K562 (cell line): ENCODE measurements around the gene FTO. TPM values are rescaled to one million over a fixed set of nuclear protein-coding genes. Genes with fewer than 3 reads are reported as not detected.

Source experiments
- ATAC-seq: fragments of 200-7000 bp; cut with Tn5 transposase; 3 replicates; pipeline ENCODE4 v1.9.1; 2020; ENCODE audit warnings: moderate library complexity
- BruUV-seq: library from RNA; stranded (reverse); fragments of 400-500 nt; replicated peaks from 2 replicates; lab custom pipeline; 2021; lab: Mats Ljungman, UMichigan
- CTCF ChIA-PET: fragments of 300-600 bp; formaldehyde crosslinking; extraction: SDS; loops from one replicate; lab custom pipeline; 2021; ENCODE audit warnings: low intra/inter-chr PET ratio; lab: Yijun Ruan, JAX
- POLR2A ChIA-PET: fragments of 300-600, 350-650 bp; sonication (Branson Sonifier 250); formaldehyde crosslinking; extraction: SDS; loops from one replicate; lab custom pipeline; 2021; ENCODE audit warnings: antibody characterized with exemption, inconsistent platforms; lab: Yijun Ruan, JAX
- DNase-seq, 4 experiments: peaks; one replicate each; pipeline versions ENCODE4 v3.0.0 to v3.0.0-alpha.2; 2011 to 2018; ENCODE audit warnings: low spot score in 3 of 4, mixed read lengths in 3 of 4; ENCODE audit errors: extremely low read depth in 1 of 4
- FAIRE-seq: peaks from 2 replicates; lab custom pipeline; 2011; peaks lifted over from hg19 to GRCh38; lab: Jason Lieb, UNC
- H2AFZ ChIP-seq: 2 replicates; pipeline ENCODE4 v1.6.0; 2011; ENCODE audit warnings: low read depth, low read length, control low read depth, inconsistent platforms
- H3K27ac ChIP-seq: fragments of 200-600 bp; 3 replicates; pipeline ENCODE4 v1.8.0; 2011; ENCODE audit warnings: low read depth, mild to moderate bottlenecking, control low read depth, inconsistent platforms, low read length, moderate library complexity, mixed read lengths; ENCODE audit errors: extremely low read depth
- H3K27me3 ChIP-seq, 2 experiments: fragments of 300-600 bp in 1 of 2; 2 replicates in 1 of 2; 3 replicates in 1 of 2; pipeline versions ENCODE4 v1.6.0 to v1.8.0; 2011; ENCODE audit warnings: inconsistent platforms in 2 of 2, low read length in 2 of 2, mild to moderate bottlenecking in 1 of 2, mixed read lengths in 1 of 2, moderate library complexity in 1 of 2; ENCODE audit not compliant: control insufficient read depth in 2 of 2, insufficient read depth in 2 of 2
- H3K36me3 ChIP-seq: fragments of 300-600 bp; 3 replicates; pipeline ENCODE4 v1.8.0; 2011; ENCODE audit warnings: mild to moderate bottlenecking, low read length, inconsistent platforms; ENCODE audit not compliant: control insufficient read depth, insufficient read depth
- H3K4me1 ChIP-seq, 2 experiments: fragments of 200-600 bp in 1 of 2; replicated peaks in 1 of 2; 2 replicates in 1 of 2; 3 replicates in 1 of 2; pipeline versions ENCODE4 v1.5.1 to v1.8.0; 2011; ENCODE audit warnings: inconsistent platforms in 2 of 2, low read length in 2 of 2, mild to moderate bottlenecking in 1 of 2, mixed read lengths in 1 of 2, moderate library complexity in 1 of 2; ENCODE audit not compliant: control insufficient read depth in 2 of 2, insufficient read depth in 2 of 2
- H3K4me2 ChIP-seq: 2 replicates; pipeline ENCODE4 v1.6.1; 2011; ENCODE audit warnings: low read length, control low read depth, inconsistent platforms, mixed read lengths; ENCODE audit not compliant: insufficient read depth
- H3K4me3 ChIP-seq: fragments of 200-600 bp; sonication (generic), shearing (Covaris generic); 2 replicates; pipeline ENCODE4 v1.5.1; 2016; ENCODE audit warnings: control low read depth, inconsistent platforms
- H3K79me2 ChIP-seq: fragments of 200-600 bp; 3 replicates; pipeline ENCODE4 v1.8.0; 2011; ENCODE audit warnings: low read length, inconsistent platforms; ENCODE audit not compliant: control insufficient read depth, insufficient read depth
- H3K9ac ChIP-seq, 2 experiments: 2 replicates each; pipeline versions ENCODE4 v1.6.0 to v1.6.1; 2011; ENCODE audit warnings: low read depth in 2 of 2, low read length in 2 of 2, control low read depth in 1 of 2, inconsistent platforms in 1 of 2, mild to moderate bottlenecking in 1 of 2, mixed read lengths in 1 of 2; ENCODE audit not compliant: insufficient read depth in 1 of 2
- H3K9me1 ChIP-seq: one replicate; pipeline ENCODE4 v1.6.0; 2011; ENCODE audit warnings: inconsistent platforms, mild to moderate bottlenecking, low read length, moderate library complexity; ENCODE audit not compliant: control insufficient read depth, insufficient read depth
- H3K9me3 ChIP-seq: replicated peaks from 2 replicates; pipeline ENCODE4 v1.5.1; 2011; ENCODE audit warnings: low read depth, low read length, inconsistent platforms; ENCODE audit not compliant: control insufficient read depth, insufficient read depth
- H4K20me1 ChIP-seq: replicated peaks from 2 replicates; pipeline ENCODE4 v1.6.1; 2011; ENCODE audit warnings: low read length, inconsistent platforms, mixed read lengths; ENCODE audit not compliant: control insufficient read depth, insufficient read depth
- CAMTA2 ChIP-seq: fragments of 250-450 bp; sonication (Bioruptor Pico); conservative IDR thresholded peaks from 2 replicates; pipeline ENCODE4 v1.5.1; 2022
- FUS ChIP-seq: fragments of 200-400 bp; formaldehyde crosslinking; optimal IDR thresholded peaks from 2 replicates; pipeline ENCODE3; 2017; ENCODE audit warnings: low read depth, low read length
- HEY1 ChIP-seq: fragments of 250-450 bp; sonication (Bioruptor Pico); IDR thresholded peaks from 2 replicates; pipeline ENCODE4 v1.5.0; 2020; ENCODE audit warnings: mild to moderate bottlenecking, moderate library complexity, borderline replicate concordance
- MED1 ChIP-seq: sonication (generic); formaldehyde crosslinking; IDR thresholded peaks from 2 replicates; pipeline ENCODE4 v1.8.1; 2023; ENCODE audit warnings: missing genetic modification reagents, borderline replicate concordance
- MEF2A ChIP-seq: IDR thresholded peaks from 2 replicates; pipeline ENCODE4 v1.6.1; 2011; ENCODE audit warnings: low read depth, mild to moderate bottlenecking, low read length, moderate library complexity; ENCODE audit not compliant: control insufficient read depth
- SMARCA5 ChIP-seq: fragments of 450-650 bp; IDR thresholded peaks from 2 replicates; pipeline ENCODE4 v1.6.1; 2016
- TOE1 ChIP-seq, 2 experiments: fragments of 450-650 bp in 1 of 2; sonication (generic) in 1 of 2; formaldehyde crosslinking in 1 of 2; IDR thresholded peaks; 2 replicates each; pipeline versions ENCODE4 v1.7.1 to v1.8.0; 2016 to 2022; ENCODE audit warnings: borderline replicate concordance in 2 of 2, mild to moderate bottlenecking in 2 of 2, antibody characterized with exemption in 1 of 2, inconsistent platforms in 1 of 2, low read depth in 1 of 2, missing genetic modification reagents in 1 of 2, moderate library complexity in 1 of 2
- ZNF217 ChIP-seq: sonication (generic); formaldehyde crosslinking; IDR thresholded peaks from 2 replicates; pipeline ENCODE4 v1.8.0; 2022; ENCODE audit warnings: mild to moderate bottlenecking, missing genetic modification reagents
- ZNF41 ChIP-seq: fragments of 250-450 bp; sonication (Bioruptor Pico); conservative IDR thresholded peaks from 2 replicates; pipeline ENCODE4 v1.4.0; 2020; ENCODE audit warnings: mild to moderate bottlenecking
- WGBS: fragments of 100-300 bp; shearing (Covaris generic); methylation state at CpG from one replicate; pipeline ENCODE4 v1.1.6; 2016; ENCODE audit warnings: low coverage, mixed read lengths; ENCODE audit not compliant: insufficient coverage; ENCODE audit errors: missing lambda C conversion rate; 5-methylcytosine and 5-hydroxymethylcytosine counted together
- in situ Hi-C: fragments of 300-500 bp; cut with MboI; formaldehyde crosslinking; loops from 4 replicates; pipeline ENCODE4 v1.15.0; 2018; ENCODE audit warnings: inconsistent platforms, mixed read lengths
- intact Hi-C: fragments of 100-400 bp; cut with micrococcal nuclease; formaldehyde crosslinking; loops from 2 replicates; pipeline ENCODE4 v1.14.2; 2022
- polyA plus RNA-seq, 8 experiments: library from polyadenylated mRNA; depleted of rRNA in 4 of 8; stranded (reverse) in 5 of 8; unstranded in 3 of 8; fragments of >200 nt; fragmentation: Nextera tagmentation in 2 of 8; fragmentation: Illumina TruSeq in 1 of 8; extraction: Ambion mirVana in 2 of 8; extraction: Trizol in 1 of 8; gene quantifications; 2 replicates each; pipeline versions ENCODE4 v1.2.1 to v1.2.3, GENCODE V29; 2011 to 2014; ENCODE audit warnings: inconsistent platforms in 1 of 8, missing spikeins in 1 of 8
- total RNA-seq, 7 experiments: library from RNA; depleted of rRNA in 6 of 7; stranded (reverse); fragments of >200 nt in 6 of 7; fragmentation: Illumina TruSeq in 2 of 7; extraction: Trizol in 2 of 7; gene quantifications; 2 replicates each; pipeline versions ENCODE4 v1.2.1 to v1.2.3, GENCODE V29; 2011 to 2021; ENCODE audit warnings: low replicate concordance in 1 of 7
- TF ChIP-seq, protein P1 (sequence below): sonication (generic); formaldehyde crosslinking; IDR thresholded peaks from 2 replicates; pipeline ENCODE4 v1.8.0; 2023; ENCODE audit warnings: missing genetic modification reagents, mild to moderate bottlenecking, borderline replicate concordance

Gene FTO
- total and polyA plus RNA-seq, 9 of the 15 experiments (the other 6 are each of a cell fraction or from before 2014, with no cell fraction given): 11.3 to 27.7 (median 25.5) TPM

GRCh38 chr16:54063279-54063773 is 359.4 kb downstream of the FTO start:
- no peak overlapping the region for H3K27ac ChIP-seq
- no peak overlapping the region for H3K4me2 ChIP-seq
- H3K4me1 ChIP-seq: no peaks in the 10 kb centered on the region
- in situ Hi-C loops: no loop called here
- H3K27me3 ChIP-seq: peaks cover 2 to 4% of the 10 kb centered on the region in 2 experiments; a peak in 2 of 5 replicates
- no peak for DNase-seq
- POLR2A ChIA-PET: no interaction called here
- BruUV-seq: no TSS peak
- FAIRE-seq: no peak
- no peak for TF ChIP-seq ZNF41 (CRISPR knock-in tag)
- TF ChIP-seq HEY1 (CRISPR knock-in tag): no peak
- no peak for TF ChIP-seq ZNF217
- no peak for TF ChIP-seq MEF2A
- TF ChIP-seq, protein P1, sequence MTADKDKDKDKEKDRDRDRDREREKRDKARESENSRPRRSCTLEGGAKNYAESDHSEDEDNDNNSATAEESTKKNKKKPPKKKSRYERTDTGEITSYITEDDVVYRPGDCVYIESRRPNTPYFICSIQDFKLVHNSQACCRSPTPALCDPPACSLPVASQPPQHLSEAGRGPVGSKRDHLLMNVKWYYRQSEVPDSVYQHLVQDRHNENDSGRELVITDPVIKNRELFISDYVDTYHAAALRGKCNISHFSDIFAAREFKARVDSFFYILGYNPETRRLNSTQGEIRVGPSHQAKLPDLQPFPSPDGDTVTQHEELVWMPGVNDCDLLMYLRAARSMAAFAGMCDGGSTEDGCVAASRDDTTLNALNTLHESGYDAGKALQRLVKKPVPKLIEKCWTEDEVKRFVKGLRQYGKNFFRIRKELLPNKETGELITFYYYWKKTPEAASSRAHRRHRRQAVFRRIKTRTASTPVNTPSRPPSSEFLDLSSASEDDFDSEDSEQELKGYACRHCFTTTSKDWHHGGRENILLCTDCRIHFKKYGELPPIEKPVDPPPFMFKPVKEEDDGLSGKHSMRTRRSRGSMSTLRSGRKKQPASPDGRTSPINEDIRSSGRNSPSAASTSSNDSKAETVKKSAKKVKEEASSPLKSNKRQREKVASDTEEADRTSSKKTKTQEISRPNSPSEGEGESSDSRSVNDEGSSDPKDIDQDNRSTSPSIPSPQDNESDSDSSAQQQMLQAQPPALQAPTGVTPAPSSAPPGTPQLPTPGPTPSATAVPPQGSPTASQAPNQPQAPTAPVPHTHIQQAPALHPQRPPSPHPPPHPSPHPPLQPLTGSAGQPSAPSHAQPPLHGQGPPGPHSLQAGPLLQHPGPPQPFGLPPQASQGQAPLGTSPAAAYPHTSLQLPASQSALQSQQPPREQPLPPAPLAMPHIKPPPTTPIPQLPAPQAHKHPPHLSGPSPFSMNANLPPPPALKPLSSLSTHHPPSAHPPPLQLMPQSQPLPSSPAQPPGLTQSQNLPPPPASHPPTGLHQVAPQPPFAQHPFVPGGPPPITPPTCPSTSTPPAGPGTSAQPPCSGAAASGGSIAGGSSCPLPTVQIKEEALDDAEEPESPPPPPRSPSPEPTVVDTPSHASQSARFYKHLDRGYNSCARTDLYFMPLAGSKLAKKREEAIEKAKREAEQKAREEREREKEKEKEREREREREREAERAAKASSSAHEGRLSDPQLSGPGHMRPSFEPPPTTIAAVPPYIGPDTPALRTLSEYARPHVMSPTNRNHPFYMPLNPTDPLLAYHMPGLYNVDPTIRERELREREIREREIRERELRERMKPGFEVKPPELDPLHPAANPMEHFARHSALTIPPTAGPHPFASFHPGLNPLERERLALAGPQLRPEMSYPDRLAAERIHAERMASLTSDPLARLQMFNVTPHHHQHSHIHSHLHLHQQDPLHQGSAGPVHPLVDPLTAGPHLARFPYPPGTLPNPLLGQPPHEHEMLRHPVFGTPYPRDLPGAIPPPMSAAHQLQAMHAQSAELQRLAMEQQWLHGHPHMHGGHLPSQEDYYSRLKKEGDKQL: no peak
- TF ChIP-seq FUS: no peak
- no peak for TF ChIP-seq CAMTA2 (CRISPR knock-in tag)
- TF ChIP-seq MED1: no peak
- TF ChIP-seq SMARCA5: no peak
- no peak for TF ChIP-seq TOE1 (IDR thresholded peaks at IDR 0.05; ENCODE audit: borderline replicate concordance)
- no peak for TF ChIP-seq TOE1 (CRISPR knock-in tag; IDR thresholded peaks at IDR 0.05; ENCODE audit: borderline replicate concordance, low read depth)
- TF ChIP-seq, all 486 proteins: peak for 0
- H3K36me3 ChIP-seq: no peaks in the 10 kb centered on the region
- no peak overlapping the region for H2AFZ ChIP-seq
- WGBS: 32% methylated on average over 10 of the region's 10 CpGs
- intact Hi-C loops: no loop called here
- no peaks in the 10 kb centered on the region for H3K79me2 ChIP-seq
- H3K9me3 ChIP-seq: no peaks in the 10 kb centered on the region
- no peaks in the 10 kb centered on the region for H4K20me1 ChIP-seq
- H3K9me1 ChIP-seq: no peaks in the 10 kb centered on the region
- H3K4me3 ChIP-seq: no peak overlapping the region
- no peak overlapping the region for H3K9ac ChIP-seq
- ATAC-seq: no peak
- CTCF ChIA-PET: no interaction called here
